IPS-11a (cell line): ENCODE results near the gene PDSS1.
"Not testable (repeated sequence)": the region's sequence is repeated elsewhere in the genome, so short reads cannot be mapped to it uniquely, and the experiment has no call there.

Experiments used
- H3K4me3 ChIP-seq: one replicate; pipeline ENCODE4 v1.5.1; 2013; ENCODE audit warnings: low read depth, low read length, control low read depth

PDSS1 gene

GRCh38 chr10:26738301-26738911 is 40.9 kb downstream of the PDSS1 start:
- H3K4me3 ChIP-seq: no peak overlapping the region

DNA sequence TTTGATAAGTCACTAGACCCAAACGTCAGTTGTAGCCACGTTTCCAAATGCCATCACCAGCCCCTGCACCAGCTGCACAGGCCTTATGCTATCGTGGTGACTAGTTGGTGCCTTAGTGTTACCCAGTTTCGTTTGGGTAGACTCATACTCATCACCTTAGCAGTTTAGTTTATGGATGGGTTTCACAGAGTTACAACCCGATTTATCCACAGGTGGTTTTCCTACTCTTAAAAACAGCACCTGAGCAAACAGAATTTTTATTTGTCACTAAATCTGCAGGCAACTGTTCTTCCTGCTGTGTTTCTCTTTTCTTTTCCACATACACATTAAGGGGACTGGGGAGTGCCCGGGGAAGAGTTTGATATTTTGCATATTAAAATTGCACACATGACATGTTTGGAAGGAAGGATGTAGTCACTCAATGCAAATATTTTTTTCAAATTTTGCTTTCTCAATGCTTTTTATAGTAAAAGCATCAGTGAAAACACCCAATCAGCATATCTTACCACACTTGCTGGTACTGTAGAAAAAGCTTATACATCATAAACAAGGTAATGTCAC is 41.6 kb downstream of the PDSS1 start:
- H3K4me3 ChIP-seq: no peak overlapping the region

DNA sequence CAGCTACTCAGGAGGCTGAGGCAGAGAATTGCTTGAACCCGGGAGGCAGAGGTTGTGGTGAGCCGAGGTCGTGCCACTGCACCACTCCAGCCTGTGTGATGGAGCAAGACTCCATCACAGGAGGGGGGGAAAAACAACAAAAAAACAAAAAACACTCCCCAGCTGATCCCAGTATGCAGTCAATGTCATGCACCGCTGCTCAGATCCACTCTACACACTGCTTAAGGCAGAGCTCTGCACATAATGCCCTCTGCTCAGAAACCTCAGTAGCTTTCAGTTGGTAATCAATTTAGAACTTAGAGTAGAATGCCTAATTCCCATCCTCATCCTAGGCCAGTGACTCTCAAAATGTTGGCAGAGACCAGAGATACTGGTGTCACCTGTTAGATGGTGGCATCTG is 43.9 kb downstream of the PDSS1 start:
- no peak overlapping the region for H3K4me3 ChIP-seq

DNA sequence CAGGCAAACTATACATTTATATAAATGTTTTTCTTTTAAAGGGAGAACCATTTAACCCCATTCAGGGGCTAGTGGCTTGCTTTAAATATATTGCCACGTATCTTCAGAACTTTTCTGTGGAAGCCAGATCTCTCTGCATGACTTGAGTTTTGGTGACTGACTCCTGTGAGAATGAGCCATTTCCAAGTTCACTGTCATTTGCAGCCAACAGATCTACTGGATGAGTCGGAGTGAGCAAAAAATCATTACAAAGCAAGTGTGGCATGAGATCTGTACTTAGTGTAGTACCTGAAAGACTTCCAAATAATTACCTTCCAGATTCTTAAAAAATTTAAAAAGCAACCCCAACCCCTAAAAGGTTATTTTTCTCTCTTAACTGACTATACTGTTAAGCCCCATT is 45.6 kb downstream of the PDSS1 start:
- no peak overlapping the region for H3K4me3 ChIP-seq

GRCh38 chr10:26743841-26744240 is 46.3 kb downstream of the PDSS1 start:
- H3K4me3 ChIP-seq: no peak overlapping the region

GRCh38 chr10:26746061-26746460 is 48.6 kb downstream of the PDSS1 start:
- no peak overlapping the region for H3K4me3 ChIP-seq

DNA sequence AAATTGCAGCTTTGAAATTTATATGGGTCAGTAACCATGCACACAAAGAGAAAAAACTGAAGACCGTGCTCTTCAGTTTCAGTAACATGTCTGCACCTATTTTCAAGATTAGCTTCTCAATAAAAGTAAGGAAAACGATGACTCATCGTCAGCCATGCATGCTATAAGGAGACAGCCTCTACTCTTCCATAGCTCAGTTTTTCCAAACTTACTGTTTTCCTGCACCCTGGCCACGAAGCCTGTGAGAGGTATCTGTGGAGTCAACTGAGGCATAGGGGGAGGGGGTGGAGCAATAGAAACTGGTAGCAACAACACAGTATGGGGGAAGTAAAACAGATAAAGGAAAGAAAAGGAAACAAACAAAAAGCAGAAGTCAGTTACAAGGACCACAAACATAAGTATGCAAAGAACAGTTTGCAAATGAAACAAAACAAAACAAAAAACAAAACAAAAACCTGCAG is 58.0 kb downstream of the PDSS1 start:
- H3K4me3 ChIP-seq: no peak overlapping the region

DNA sequence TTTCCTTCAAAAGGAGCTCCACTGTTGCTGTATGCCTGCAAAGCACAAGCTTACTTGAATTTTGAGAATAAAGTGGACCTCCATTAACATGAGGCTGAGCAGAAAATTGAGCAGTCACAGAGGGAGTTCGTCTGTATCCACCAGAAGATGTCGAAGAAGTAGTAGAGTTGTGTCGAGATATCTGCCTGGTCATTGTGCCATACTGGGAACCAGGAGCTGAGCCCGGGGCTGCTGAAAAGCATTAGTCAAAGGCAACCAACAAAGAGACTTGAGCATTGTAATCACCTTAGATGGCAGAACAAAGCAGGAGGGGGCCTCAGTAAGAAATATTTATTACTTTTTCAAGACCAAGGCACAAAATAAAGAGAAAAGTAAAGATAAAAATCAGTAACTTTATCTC is 61.5 kb downstream of the PDSS1 start:
- H3K4me3 ChIP-seq: no peak overlapping the region

DNA sequence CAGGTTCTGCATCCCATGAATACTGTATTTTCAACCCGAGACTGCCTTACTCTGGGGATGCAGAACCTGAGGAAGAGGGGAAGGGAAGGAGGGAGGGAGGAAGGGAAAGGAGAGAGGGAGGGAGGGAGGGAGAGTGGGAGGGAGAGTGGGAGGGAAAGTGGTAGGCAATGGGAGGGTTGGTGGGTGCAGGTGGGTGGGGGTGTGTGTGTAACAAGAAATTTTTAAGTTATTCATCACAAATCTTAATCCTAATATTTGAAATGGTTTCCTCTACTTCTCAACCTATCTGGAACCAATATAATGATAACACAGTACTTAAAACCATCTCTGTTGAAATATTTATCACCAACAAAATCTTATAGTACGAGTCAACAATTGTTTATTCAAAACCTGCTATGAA is 68.0 kb downstream of the PDSS1 start:
- H3K4me3 ChIP-seq: no peak overlapping the region

DNA sequence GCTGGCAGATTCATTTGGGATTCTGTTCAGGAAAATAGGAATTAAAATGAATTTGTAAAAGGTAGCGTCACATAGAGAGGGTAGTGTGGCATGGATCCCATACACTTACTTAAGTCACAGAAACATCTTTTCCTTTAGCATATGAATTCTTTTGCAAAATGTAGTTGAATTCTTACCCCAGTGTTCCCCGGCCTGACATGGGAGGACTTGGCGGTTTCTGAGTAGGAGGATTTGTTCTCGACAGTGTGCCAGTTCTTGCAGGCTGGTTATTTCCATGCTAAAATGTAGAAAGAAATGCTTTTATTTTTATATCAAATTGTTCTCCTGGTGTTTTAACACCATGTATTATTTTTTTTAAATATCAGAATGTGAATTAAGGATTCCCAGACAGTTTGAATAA is 72.6 kb downstream of the PDSS1 start:
- H3K4me3 ChIP-seq: no peak overlapping the region

- no peak overlapping the region for H3K4me3 ChIP-seq
These were observed 76.1 kb downstream of the PDSS1 start for GRCh38 chr10:26773633-26774032.

- H3K4me3 ChIP-seq: no peak overlapping the region
These were observed 78.8 kb downstream of the PDSS1 start for GRCh38 chr10:26776258-26776657.

DNA sequence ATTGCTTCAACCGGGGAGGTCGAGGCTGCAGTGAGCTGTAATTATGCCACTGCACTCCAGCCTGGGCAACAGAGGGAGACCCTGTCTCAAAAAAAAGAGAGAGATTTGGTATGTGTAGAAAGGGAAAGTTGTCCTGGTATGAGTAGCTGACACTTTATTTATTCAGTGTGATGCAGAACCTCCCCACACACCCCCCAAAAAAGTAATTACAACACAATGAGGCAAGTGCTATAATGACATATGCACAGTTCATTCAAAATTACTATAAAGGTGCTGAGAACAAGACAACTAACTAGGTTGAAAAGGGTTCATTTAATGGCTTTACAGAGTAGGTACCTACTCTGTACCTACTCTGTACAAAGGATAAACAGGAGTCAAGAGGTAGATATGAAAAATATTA is 80.2 kb downstream of the PDSS1 start:
- H3K4me3 ChIP-seq: no peak overlapping the region

- H3K4me3 ChIP-seq: no peak overlapping the region
These were observed 81.8 kb downstream of the PDSS1 start for GRCh38 chr10:26779176-26779860.

DNA sequence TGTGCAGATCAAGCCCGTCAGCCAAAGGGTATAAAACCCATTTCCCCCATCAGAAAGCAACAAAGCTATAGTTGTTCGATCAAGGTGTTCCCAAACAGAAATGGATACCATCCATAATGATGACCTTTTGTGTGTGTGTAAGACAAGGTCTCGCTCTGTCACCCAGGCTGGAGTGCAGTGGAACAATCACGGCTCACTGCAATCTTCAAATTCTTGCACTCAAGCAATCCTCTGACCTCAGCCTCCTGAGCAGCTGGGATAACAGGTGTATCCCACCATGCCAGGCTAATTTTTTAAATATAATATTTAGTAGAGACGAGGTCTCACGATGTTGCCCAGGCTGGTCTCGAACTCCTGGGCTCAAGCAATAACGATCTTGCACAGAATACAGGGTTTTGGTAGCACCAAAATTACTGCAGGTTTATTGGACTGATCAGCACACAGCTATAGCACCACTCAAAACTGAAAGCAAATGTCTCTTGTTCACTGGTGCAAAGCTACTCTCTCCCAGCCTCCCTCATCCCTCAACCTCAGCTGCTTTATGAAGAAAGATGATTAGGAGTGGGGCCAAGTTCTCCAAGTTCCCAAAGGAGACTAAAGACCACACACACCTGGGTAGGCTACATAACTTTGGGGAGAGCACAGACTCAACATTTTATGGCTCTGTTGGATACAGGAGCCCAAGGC is 82.7 kb downstream of the PDSS1 start:
- no peak overlapping the region for H3K4me3 ChIP-seq

GRCh38 chr10:26780793-26781601 is 83.5 kb downstream of the PDSS1 start:
- no peak overlapping the region for H3K4me3 ChIP-seq

GRCh38 chr10:26781797-26782196 is 84.3 kb downstream of the PDSS1 start:
- H3K4me3 ChIP-seq: no peak overlapping the region

DNA sequence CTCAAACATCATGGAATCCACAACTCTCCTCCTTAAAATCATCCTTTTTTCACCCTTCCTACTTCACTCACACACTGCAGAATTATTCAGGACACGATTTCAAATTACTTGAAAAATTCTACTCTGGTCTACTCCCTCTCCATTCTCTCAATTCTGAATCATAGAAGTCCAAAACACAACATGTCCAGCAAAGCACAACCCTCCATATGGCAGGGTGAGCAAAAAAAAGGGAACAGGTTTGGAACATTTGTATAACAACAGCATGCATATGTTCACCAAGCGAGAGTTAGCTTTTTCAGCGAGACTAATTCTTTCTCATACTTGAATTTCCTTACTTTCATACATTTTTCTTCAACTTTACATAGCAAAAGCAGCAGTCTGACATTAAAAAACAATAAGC is 89.9 kb downstream of the PDSS1 start:
- H3K4me3 ChIP-seq: no peak overlapping the region

GRCh38 chr10:26789779-26790178 is 92.3 kb downstream of the PDSS1 start:
- H3K4me3 ChIP-seq: not testable (repeated sequence)

GRCh38 chr10:26790221-26790995 is 92.9 kb downstream of the PDSS1 start:
- no peak overlapping the region for H3K4me3 ChIP-seq
